HG02623 (cell line): Measurements from ENCODE around the gene SLIT3.
A peak's percentile ranks its signal among the peaks of the same experiment; 100 is the strongest.

Experiments used
- ATAC-seq: cut with Tn5 transposase; IDR thresholded peaks from one replicate; pipeline ENCODE4 v1.9.1; 2021; ENCODE audit warnings: moderate library complexity; ENCODE audit not compliant: unreplicated experiment

SLIT3 gene

DNA sequence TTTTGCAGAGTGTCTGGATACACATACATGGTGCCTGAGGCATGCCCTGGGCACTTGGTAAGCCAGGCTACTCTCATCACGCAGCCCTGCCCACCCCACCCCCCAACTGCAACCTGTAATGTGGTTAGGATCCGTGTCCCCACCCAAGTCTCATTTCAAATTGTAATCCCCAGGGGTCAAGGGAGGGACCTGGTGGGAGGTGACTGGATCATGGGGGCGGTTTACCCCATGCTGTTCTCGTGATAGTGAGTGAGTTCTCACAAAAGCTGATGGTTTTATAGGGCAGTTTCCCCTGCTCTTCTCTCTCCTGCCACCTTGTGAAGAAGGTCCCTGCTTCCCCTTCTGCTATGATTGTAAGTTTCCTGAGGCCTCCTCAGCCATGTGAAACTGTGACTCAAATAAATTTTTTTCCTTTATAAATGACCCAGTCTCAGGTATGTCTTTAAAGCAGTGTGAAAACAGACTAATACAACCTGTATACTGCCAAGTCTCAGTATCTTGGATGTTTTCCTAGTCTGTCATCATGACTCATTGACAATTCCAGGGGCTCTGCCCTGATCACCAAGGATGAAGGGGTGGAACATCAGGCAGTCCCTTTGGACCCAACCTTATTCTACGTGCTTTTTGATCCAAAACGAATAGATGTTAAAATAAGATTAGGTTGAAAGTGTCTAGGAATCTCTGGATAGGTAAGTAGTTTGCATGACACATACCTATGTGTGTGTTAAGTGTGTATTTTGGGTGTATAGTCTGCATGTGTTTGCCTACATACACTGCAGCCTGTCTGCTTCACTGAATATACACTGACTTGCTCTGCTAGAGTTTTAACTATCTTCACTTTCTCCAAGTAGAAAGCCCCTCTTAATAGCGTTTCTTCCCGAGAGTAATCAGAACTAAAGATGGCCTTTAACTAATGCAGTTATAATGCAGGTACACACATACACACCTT lies 293.8 kb downstream of the SLIT3 start:
- no peak for ATAC-seq

GRCh38 chr5:169004551-169004950 lies 296.4 kb downstream of the SLIT3 start:
- ATAC-seq: no peak

GRCh38 chr5:169003721-169004541 lies 297.0 kb downstream of the SLIT3 start:
- ATAC-seq: no peak

DNA sequence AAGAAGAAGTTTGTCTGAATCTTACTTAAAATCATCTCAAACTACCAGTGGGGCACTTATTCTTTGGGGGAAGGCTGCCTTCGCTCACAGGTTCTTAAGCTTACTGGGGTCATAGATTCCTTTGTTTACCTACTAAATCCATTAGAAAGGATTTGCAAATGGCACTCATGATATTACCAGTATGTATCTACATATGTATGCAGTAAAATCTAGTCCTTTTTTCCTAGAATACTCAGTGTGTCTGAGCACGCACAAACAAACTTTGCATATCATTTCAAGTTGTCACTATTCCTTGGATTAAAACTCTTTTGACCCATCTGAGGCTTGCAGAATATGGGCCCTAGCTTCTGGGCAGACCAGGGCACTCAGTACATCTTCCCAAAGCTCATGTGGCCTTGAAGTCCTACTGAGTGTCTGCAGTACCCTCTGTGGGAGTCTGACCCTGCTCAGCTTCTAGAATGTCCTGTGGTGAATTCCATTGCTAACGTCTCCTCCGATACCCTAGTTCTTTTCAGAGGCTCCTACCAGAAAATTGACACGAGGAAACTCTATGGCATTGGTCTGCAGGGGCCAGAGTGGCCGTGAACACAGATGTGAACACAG lies 297.9 kb downstream of the SLIT3 start:
- ATAC-seq: no peak

DNA sequence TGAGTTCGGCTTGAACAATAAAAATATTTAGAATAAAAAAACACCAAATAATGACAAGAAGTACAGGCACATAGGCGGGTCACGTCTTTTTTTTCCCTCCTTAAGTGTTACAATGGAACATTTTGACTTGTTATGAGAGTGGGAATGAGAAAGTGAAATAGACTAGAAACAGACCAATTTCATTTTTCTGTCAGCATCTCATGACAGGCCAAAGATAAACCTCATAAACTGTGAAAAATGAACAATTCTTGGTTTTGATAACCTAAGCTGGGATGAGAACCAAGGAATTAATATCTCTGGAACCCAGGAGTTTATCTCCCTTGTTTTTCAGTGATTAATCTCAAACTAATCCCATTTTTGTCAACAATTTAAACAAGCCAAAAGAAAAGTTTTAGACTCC lies 299.5 kb downstream of the SLIT3 start:
- ATAC-seq: no peak

- no peak for ATAC-seq
Measured at GRCh38 chr5:168995024-168995423, 305.9 kb downstream of the SLIT3 start.

DNA sequence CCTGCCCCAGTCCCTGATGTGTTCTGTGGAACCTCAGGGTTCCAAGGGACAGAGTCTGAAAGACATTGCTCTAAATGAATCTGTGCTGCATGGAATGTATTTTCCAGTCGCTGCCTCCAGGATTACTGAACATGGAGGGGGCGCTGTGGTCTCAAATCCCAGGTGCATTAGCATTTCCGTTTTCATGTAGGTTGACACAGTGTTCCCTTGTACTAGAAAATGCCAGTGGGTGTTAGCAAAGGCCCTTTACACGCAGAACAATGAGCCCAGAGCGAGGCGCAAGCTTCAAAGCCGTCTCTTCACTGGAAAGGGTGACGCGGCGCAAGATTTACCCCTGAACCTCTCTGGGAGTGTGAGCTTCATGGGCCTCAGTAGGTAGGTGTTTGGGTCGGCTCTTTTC lies 308.3 kb downstream of the SLIT3 start:
- ATAC-seq: no peak

DNA sequence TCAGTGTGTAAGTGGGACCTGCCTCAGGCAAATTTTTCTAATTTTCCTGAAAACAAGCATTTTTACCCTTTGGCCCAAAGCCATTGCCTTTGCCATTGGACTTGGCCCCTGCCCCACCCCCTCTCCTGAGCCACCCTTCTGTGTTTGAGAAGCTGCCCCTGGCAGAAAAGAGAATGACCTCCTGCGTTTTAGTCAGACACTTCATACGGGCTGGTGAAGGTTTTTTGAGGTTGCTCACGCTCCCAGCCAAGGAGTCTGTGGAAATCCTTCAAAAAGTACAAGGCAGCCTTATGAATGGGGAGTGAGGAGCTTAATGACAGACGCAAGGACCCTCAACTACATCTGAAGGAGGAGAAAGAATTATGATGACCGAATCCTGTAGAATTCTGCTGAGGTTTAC lies 308.9 kb downstream of the SLIT3 start:
- ATAC-seq: no peak

DNA sequence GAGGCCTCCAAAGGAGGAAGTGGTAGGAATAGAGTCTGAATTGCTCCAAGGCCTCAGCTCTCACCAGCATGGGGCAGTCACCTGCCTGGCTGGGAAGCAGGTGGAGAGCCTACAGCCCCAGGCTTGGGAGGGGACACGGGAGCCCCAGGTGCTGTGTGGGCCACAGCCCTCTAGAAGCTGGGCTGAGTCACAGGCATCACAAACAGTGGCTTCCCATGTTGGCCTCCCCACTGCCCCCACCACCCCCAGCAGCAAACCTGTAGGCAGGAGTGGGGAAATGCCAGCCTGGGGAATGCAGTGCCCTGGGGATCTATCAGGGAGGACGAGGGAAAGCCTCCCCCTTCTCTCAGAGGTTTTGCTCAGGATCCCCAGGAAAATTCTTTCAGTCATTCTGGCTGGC lies 309.6 kb downstream of the SLIT3 start:
- ATAC-seq: no peak

DNA sequence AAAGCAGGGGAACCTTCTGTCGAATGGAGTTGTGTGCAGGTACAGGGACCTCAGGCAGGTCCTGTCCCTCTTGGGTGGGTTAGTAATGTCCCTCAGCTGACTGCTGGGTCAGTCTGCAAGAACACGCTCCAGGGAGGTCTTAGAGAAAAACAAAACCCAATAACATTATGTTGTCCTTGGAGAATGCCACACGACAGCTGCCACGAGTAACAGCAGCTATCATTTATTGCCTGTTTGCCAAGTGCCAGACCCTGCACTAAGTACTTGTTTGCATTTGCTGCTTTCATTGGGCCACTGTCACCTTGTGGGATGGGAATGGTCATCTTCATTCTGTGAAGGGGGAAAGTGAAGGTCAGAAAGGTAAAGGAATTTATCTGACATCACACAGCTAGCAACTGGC lies 310.3 kb downstream of the SLIT3 start:
- ATAC-seq: no peak

DNA sequence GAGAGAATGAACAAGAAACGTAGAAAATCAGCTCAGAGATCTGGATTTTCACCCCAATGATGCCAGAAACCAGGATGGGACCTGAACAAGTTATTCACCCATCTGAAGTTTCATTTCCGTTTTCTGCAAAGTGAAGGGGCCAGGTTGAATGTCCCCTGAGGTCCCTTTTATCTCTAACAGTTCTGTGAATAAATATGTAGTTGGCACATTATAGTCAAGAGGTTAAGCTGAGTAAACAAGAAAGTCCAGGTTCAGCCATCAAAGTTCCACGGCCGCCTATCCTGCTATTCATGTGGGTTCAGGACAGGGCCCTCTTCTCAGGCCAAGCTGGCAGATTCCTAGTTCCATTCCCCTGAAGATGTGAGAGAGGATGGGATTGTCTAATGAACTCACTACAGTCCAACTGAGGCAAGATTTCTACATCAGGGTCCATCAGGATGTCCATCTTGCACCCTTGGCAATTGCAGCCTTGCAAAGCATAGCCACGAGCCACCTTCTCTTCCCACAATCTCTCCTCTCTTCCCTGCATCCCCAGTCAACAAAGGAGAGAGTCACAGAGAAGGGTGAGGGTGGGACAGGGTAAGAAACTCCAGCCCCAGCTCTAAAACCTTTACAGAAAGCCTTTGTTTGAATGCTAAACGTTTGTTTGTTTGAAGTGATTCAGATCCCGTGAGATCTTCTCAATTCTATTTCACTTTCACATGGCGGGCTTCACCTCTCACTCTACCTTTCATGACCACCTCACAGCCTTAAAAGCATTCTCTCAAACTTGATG lies 311.0 kb downstream of the SLIT3 start:
- no peak for ATAC-seq

- ATAC-seq: no peak
Measured at GRCh38 chr5:168988699-168989098, 312.2 kb downstream of the SLIT3 start.

- ATAC-seq: peak; percentile 70
Measured at GRCh38 chr5:168987543-168988300, 313.2 kb downstream of the SLIT3 start.

GRCh38 chr5:168985454-168985853 lies 315.5 kb downstream of the SLIT3 start:
- ATAC-seq: no peak

- ATAC-seq: no peak
Measured at GRCh38 chr5:168984135-168984675, 316.7 kb downstream of the SLIT3 start.

DNA sequence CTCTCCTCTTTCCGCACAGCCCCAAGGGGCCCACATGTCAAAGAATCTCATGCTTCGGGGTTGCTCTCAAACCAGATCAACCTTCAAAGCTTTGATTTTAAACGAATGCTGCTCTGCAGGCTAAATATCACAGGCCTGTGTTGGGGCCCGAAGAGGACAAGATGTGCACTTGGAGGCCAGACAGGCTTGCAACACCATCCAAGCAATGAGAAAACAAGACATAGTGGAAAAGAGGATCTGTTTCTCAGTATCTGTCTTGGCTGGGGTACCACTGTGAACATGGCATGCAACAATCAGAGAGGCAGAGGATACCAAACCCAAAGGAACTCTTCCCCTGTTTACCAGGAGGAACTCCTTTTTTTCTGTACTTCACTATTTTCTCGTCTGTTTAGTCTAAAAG lies 321.8 kb downstream of the SLIT3 start:
- ATAC-seq: no peak

- ATAC-seq: no peak
Measured at GRCh38 chr5:168978500-168978899, 322.4 kb downstream of the SLIT3 start.

- ATAC-seq: no peak
Measured at GRCh38 chr5:168978015-168978414, 322.9 kb downstream of the SLIT3 start.

DNA sequence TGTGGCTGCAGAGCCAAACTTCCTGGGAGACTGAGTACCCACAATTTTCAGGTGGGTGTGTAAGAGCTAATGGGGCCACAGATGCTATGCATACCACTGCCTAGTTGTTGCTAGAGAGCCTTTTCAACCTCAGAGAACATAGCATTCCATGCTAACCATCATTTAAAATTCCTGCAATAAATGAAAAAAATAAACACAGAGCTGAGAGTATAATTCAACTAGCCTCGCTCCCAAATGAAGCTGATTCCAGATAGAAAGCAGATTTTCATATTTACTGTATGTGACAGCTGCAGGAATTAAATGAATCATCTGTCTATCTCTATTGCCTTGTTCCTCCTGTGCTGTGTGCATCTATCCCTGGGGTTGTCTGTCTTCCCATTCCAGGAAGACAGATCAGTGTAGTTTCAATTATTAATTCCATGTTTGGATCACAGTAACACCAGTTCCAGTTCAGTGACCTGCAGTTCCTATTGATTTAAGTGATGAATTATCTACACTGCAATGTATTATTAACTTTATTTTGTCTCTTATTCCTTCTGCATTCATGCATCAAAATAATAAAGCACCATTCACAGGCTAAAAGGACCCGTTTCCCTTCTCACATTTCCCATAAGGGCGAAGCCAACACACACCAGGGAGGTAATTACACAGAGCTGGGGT lies 324.5 kb downstream of the SLIT3 start:
- ATAC-seq: no peak
